Left cardiac atrium (tissue), 4 donors: Measurements from ENCODE around the gene PPP2R1B. TPM values are rescaled to one million over a fixed set of nuclear protein-coding genes. Genes with fewer than 3 reads are reported as not detected.

Experiments
- ATAC-seq, 2 donors: fragments of 200-7000 bp; cut with Tn5 transposase; one replicate each; pipeline ENCODE4 v1.9.1; 2020; ENCODE audit warnings: mild to moderate bottlenecking in 2 of 2, moderate library complexity in 2 of 2
- DNase-seq: peaks from one replicate; pipeline ENCODE4 v3.0.0-alpha.2; 2020
- intact Hi-C, 2 donors: fragments of 100-400 bp; cut with DNase I; formaldehyde crosslinking; loops; one replicate each; pipeline versions ENCODE4 v1.14.1 to v1.15.1; 2022 to 2023
- long read RNA-seq: library from polyadenylated mRNA; unstranded; transcript quantifications from one replicate; pipeline ENCODE4 v2.0.0, GENCODE V29; 2021
- total RNA-seq, 2 donors: library from RNA; stranded (reverse); fragmentation: NEBNext Ultra II Directional; extraction: Animal tissue kit (Norgen Biotek cat#: 25700); gene quantifications; one replicate each; pipeline ENCODE4 v1.2.1, GENCODE V29; 2021
- donor health status: DM: no; HTN: yes; CAD: no.
- donor health status: DM: no; HTN: yes; CAD: no; lungs with severe emphysema.
- donor health status: DM: yes; HTN: yes; CAD: no.
- donor health status: Dilated cardiomyopathy.

PPP2R1B gene
- 10 to 100 TPM; 30.3 to 37.2 TPM for total RNA-seq
- long read RNA-seq, full-length matches to known transcripts, result 9 of 13 reads
- long read RNA-seq, partial matches to known transcripts, result 1 of 13 reads
- long read RNA-seq, other reads (novel, unspliced or antisense), result 3 of 13 reads

DNA sequence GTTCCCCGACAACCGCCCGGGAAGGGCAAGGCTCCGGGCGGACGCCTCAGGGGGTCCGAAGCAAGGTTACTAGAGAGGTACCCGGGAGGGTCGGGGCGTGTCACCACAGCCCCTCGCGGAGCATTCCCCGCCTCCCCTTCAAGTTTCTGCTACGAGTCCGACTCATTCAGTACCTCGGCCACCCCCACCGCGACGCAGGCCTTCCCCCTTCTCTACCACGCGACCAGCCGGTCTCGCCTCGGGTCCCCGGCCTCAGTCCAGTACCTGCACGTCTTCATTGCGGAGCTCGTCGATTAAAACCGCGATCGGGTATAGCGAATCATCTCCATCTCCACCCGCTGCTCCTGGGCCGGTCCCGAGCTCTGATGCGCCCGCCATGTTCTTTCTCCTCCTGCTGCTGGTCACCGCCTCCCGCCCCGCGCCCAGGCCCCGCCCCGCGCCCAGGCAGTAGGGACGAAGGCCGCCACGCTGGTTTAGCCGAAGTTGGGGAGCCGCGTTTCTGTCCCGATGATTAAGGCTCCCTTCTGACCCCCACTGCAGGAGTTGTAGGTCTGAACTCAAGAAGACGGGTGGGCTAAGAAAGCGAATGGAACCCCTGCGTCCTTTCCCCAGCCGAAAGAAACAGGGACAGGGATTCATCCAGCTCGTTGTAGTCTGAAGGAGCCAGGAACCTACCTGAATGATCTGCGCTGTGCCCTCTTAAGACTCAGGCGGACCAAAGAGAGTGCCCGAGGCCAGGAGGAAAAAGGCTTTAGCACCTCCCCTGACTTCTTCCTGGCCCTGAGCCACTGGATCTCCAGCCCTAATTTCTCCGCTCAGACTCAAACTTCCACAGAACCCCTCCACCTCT is at the start of gene PPP2R1B:
PPP2R1B (minus strand) TSS at position 406 of the 850 bp plus-strand sequence; CDS start at position 378, 28 bp downstream.
- DNase-seq (peak; percentile 78), ATAC-seq (peak; percentile 98 to 99)
- intact Hi-C loops, result loop anchor here in 1 of 2 donors (5.0 kb wide), 1 partner anchor 34 kb away; no protein-coding TSS in a partner anchor

DNA sequence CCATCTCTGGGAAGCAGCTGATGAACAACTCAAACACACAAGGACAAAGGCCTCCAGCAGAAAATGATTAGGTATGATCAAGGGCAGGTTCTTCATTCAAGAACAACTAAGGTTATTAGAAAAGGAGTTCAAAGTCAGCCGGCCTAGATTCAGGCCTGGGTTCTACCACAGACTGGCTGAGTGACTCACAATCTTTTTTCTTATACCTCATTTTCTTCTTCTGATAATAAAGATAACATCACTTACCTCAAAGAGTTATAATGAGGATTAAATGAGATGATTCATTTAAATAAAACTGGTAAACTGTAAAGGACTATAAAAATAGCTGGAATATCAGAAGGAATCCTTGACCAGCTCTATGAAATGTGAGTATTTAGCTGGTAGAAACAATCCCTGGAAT is 49.3 kb upstream of the PPP2R1B start:
- intact Hi-C loops, result no loop called here
- DNase-seq (no peak), ATAC-seq (no peak)

DNA sequence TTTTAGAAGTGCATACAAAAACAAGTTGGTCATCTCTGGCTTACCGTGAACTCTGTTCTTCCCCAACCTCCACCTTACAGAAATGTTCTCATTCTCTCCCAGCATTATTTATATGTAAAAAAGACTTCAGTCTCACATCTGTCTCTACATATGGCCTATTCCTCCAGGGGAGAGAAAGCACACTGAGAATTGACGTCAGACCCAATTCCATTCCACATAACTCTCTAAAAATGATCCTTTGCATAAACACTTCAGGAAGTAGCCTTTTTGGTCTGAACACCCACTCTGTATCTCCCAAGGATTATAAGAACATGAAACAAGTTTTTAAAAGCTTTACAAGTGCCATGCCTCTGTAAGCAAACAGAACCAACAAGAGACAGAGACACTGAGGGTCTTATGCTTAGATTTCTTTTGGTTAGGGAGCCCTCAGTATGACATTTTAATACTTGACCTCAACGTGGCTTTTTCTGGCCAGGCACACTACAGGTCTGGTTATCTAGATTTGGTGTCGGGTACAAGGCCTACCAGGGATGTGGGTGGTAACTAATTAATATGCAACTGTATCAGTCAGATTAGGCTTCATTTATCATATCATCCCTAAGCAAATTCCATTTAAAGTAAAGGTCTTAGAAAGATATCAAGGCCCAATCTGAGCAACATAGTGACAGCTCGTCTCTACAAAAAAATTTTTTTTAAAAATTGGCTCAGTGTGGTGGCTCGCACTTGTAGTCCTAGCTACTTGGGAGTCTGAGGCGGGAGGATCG is 48.5 kb upstream of the PPP2R1B start:
- intact Hi-C loops, result no loop called here
- no peak for DNase-seq
- no peak for ATAC-seq

DNA sequence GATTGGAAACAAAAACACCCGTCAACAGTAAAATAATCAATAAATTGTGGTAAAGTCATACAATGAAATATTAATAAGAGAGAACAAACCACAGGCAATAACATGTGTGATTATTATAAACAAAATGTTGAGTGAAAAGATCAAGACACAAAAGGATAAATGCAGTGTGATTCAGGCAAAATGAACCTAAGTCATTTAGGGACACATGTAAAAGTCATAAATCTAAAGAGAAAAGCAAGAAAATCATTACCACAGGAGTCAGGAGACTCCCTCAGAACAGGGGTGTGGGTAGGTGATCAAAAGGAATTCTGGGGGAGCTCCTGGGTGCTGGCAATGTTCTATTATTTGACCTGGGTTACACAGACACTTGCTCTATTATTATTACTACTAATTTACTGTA is 47.9 kb upstream of the PPP2R1B start:
- DNase-seq, result no peak
- ATAC-seq, result no peak
- intact Hi-C loops, result no loop called here

DNA sequence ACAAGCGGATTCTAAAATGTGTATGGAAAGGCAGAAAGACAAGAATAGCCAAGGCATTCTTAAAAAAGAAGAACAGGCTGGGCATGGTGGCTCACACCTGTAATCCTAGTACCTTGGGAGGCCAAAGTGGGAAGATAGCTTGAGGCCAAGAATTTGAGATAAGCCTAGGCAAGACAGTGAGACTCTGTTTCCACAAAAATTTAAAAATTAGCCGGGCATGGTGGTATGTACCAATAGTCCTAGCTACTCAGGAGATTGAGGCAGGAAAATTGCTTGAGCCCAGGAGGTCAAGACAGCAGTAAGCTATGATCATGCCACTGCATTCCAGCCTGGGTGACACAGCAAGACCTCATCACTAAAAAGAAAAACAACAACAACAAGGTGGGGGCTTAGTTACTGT is 46.0 kb upstream of the PPP2R1B start:
- ATAC-seq (no peak), DNase-seq (no peak)
- intact Hi-C loops, result no loop called here

DNA sequence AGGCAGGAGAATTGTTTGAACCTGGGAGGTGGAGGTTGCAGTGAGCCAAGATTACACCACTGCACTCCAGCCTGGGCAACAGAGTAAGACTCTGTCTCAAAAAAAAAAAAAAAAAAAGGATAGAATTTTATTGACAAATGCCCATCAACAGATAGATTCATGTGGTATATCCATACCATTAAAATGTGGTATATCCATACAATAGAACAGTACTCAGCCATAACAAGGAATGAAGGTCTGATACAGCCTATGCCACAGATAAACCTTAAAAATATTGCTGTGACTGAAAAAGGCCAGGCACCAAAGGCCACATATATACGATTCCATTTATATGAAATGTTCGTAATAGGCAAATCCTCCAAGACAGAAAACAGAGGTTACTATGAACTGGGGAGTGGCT is 45.3 kb upstream of the PPP2R1B start:
- intact Hi-C loops, result no loop called here
- DNase-seq (no peak), ATAC-seq (no peak)

DNA sequence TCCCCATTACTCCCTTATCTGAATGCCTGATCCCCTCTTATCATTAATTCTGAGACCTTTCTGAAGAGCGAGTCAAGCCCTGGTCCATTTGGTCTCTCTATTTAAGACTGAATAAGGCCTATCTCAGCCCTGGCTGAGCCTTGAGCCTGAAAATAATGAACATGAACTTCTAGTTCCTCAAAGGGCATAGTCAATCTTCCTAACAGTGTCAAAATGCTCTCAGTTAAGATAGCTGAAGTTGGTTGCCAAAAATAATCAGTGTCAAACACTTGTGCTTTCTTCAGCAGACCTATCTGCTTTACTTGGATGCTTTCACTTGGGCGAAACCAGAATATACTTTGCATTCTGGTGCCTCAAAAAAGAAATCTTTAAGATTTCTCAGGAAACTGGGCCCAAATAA is 42.6 kb upstream of the PPP2R1B start:
- no peak for DNase-seq
- ATAC-seq, result peak; percentile 67 to 79
- intact Hi-C loops, result no loop called here

DNA sequence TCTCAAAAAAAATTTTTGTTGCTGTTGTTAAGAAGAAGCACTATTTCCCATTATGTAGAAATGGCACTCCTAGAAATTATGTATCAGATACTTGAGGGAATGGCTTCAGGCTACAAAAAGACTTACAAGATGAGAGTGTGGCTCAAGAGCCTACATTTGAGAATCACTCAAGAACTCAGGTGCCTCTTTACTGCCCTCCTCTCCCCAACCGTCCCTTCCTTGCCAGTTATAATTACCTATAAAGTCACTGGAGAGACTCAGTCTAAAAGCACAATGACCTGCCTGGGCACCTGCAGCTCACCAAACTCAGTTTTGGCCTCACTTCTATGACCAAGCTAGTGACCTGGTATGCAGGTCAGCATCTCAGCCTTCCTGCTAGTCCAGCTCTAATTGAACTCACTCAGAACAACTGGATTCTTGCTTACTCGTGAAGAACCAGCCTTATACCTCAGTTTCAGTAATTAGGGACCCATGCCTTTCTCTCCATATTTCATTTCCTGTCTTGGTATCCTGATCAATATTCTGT is 41.9 kb upstream of the PPP2R1B start:
- DNase-seq (no peak), ATAC-seq (no peak)
- intact Hi-C loops, result no loop called here

DNA sequence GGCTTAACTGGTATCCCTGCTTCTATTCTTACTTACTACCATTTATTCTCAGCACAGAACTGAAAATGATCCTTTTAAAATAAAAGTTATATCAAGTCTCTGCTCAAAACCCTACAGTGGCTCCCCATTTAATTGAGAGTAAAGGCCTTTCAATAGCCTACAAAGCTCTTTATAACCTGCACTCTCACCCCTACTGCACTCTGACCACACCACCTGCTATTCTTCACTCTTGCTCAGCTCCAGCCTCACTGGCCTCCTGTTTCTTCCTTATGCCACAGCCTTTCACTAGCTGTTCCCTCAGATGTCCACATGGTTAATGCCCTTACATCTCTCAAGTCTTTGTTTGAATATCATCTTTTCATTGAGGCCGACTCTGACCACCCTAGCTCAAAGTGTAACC is 40.9 kb upstream of the PPP2R1B start:
- ATAC-seq, result no peak
- intact Hi-C loops, result no loop called here
- no peak for DNase-seq

DNA sequence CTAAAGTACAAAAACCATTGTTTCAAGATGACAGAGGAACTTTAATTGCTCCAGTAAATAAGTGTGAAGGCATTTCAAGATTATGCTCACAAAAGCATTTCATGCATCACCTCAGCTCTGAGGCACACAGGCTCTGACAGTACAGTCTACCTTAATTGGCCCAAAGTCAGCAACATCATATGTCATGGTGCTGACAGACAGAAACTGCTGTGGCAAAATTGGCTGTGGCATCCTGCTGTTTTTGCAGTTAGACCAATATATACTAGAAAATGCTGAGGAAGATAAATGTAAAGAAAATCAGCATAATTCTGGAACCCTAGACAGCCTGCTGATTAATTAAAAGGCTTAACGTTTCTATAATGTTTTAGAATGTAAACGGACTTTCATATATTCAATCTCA is 34.9 kb upstream of the PPP2R1B start:
- peak in 1 of 2 donors; percentile 49 for ATAC-seq
- intact Hi-C loops, result no loop called here
- DNase-seq, result no peak

DNA sequence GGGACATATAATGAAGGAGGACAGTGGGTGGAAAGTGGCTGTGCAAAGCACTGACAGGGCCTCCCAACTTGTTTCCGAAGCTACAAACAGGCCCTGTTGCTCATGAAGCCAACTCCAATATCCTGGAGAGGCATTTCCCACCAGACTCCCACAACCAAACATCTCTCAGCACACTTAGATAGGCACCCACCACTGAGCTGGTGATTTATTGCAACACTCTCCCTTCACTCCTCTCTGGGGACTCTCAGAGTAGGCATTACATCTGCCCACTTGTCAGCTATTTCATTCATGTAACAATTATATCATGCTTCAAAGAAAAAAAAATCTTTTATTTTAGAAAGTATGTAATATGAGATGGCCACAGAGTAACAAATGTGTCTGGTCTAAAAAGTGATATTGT is 32.1 kb upstream of the PPP2R1B start:
- intact Hi-C loops, result no loop called here
- DNase-seq (no peak), ATAC-seq (peak in 1 of 2 donors; percentile 31)

DNA sequence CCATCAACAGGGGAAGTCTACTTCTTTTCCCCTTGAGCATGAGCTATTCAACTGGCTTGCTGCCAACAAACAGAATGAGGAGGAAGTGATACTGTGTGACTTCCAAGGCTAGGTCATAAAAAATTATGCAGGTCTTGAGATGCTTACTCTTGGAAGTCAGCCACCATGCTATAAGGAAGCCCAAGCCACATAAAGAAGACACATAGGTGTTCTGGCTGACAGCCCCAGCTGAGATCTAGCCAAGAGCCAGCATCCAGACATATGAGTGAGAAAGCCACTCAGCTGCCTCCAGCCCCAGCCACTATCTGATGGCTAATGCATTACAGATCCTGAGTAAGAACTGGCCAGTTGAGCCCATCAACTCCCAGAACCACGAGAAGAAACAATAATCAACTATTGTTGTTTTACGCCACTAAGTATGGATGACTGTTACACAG is 31.0 kb upstream of the PPP2R1B start:
- intact Hi-C loops, result no loop called here
- ATAC-seq (peak in 1 of 2 donors; percentile 47), DNase-seq (no peak)

DNA sequence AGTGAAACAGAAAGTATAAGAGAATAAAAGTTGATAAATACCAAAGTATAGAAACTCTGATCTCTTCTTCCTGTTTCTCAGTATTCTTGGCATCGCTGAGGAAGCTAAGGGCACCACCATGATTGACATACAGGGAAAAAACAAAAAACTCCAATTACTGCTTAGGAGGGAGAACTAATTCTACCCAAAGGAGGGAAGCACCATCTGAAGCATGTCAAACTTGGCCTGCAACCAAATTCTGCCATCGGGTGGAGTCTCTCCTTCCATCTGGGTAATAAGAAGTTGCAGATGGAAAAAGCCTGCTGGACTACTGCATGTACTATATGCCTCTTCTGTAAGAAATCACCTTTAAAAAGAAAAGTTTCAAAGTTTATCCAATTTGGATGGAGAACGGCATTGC is 30.5 kb upstream of the PPP2R1B start:
- DNase-seq, result no peak
- ATAC-seq, result no peak
- intact Hi-C loops, result no loop called here

DNA sequence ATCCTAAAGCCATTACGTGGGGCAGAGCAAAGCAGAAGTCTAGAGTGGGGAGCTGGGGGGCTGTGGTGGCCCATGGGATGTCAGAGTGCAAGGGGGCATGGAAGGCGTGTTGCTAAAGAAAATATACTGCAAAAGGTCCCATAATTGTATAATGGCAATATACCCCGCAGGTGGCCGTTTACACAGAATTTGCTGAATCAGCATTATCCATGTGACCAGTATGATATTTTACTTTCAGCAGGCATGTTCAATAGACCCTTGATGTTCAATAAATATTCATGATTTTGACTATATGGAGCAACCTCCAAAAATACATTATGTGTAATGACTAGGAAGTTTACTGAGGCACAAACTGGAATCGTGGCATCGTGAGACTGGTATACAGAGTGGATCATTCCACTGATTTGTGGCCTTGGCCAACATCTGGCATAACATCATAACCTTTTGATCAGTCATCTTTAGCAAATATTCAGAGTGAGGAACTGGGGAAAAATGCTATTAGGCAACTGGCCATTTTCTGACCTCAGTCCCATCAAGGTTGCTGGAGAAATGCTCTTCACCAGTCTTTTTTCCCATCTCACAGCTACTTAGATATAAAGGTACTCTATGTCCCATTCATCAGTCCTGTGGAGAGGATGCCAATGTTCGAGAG is 29.3 kb upstream of the PPP2R1B start:
- ATAC-seq (no peak), DNase-seq (no peak)
- intact Hi-C loops, result no loop called here

DNA sequence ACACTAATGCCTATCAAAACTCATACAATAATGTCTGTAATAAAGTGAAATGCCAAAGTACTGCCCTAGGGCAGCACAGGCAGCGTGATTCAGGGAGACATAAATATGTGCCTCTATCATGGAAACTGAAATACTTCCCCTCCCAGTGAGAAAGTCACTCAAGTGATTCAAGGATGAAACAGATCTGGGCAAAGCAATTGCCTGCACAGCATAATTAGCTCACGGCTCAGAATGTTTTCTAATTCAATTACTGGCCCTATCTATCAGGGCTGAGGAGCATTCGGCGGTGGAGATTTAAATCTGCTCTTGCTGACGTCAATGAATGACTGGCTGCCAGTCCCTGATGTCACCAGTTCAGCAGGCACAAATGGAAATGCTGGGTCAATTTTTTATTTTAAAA is 27.7 kb upstream of the PPP2R1B start:
- intact Hi-C loops, result no loop called here
- ATAC-seq, result peak; percentile 28 to 47
- DNase-seq, result peak; percentile 39

DNA sequence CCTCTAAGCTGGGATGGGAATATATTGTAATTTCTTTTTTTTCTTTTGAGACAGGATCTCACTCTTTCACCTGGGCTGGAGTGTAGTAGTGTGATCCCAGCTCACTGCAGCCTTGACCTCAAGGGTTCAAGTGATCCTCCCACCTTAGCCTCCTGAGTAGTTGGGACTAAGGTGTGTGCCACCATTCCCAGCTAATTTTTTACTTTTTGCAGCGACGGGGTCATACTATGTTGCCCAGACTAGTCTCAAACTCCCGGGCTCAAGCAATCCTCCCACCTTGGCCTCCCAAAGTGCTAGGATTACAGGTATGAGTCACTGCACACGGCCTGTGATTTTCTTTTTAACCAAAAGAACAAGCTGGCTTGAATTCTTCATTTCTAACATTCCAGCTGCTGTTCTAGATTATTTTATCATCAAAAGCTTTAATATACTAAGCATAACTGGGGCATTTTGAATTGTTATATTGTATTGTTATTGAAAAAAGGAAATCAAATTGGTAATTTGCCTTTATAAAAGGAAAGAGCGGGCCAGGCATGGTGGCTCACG is 26.8 kb upstream of the PPP2R1B start:
- intact Hi-C loops, result no loop called here
- no peak for ATAC-seq
- no peak for DNase-seq

DNA sequence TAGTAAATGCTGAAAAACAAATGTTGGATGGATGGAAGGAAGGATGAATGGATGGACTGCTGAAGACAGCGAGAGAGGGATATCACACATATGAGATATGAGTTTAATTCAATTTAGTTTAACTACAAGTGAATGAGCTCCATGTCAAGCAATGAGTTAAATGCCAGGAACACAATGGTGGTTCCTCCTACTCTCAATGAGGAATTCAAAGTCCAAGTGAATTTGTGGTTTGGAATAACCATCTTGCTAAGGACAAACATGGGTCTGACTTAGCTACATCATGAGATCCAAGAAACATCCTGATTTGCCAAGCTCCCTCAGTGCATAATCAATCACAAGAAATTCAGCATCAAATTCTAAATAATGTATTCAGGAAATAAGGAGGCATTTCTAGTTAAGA is 26.1 kb upstream of the PPP2R1B start:
- DNase-seq (no peak), ATAC-seq (no peak)
- intact Hi-C loops, result no loop called here

DNA sequence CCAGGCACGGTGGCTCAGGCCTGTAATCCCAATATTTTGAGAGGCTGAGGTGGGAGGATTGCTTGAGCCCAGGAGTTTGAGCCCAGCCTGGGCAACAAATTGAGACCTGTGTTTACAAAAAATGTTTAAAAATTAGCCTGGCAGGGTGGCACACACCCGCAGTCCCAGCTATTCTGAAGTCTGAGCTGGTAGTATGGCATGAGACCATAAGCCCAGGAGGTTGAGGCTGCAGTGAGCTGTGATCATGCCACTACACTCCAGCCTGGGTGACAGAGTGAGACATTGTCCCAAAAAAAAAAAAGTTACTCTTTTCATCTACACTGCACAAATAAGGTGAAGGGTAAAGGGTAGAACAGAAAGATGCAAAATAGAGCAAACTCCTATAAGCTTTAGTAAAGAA is 22.3 kb upstream of the PPP2R1B start:
- intact Hi-C loops, result loop anchor here in 1 of 2 donors (2.0 kb wide), 1 partner anchor 30 kb away; no protein-coding TSS in a partner anchor
- DNase-seq, result no peak
- peak in 1 of 2 donors; percentile 35 for ATAC-seq

DNA sequence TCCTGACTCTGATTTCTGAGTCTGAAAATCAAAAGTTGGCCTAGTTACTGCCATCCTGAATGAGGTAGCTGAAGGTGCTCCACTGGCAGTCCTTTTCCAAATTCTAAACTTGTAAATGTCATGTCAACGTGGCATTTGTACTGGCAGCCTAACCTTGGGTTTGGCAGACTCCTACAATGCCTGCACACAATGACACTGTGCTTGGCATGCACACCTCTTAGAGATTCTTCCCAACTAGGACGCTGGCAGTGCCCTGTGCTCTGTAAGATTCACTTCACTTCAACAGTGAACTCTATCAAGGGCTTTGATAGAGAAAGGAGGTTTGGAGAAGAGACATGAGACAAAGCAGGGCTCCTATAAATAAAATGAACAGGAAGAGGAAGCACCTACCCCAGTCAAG is 21.9 kb upstream of the PPP2R1B start:
- peak; percentile 92 to 94 for ATAC-seq
- DNase-seq, result peak; percentile 65
- intact Hi-C loops, result loop anchor here in 1 of 2 donors (2.0 kb wide), 1 partner anchor 31 kb away; no protein-coding TSS in a partner anchor
